HepG2 (cell line): ENCODE measurements around the gene COA5. TPM values are rescaled to one million over a fixed set of nuclear protein-coding genes. Genes with fewer than 3 reads are reported as not detected.

Source experiments
- ATAC-seq: fragments of 200-7000 bp; cut with Tn5 transposase; 3 replicates; pipeline ENCODE4 v1.9.1; 2020; ENCODE audit warnings: mild to moderate bottlenecking, moderate library complexity
- BruUV-seq: library from RNA; stranded (reverse); fragments of 400-500 nt; replicated peaks from 2 replicates; lab custom pipeline; 2021; lab: Mats Ljungman, UMichigan
- CTCF ChIA-PET: fragments of 300-600 bp; formaldehyde crosslinking; extraction: SDS; loops from one replicate; lab custom pipeline; 2021; ENCODE audit warnings: low total read pairs, inconsistent platforms, low intra/inter-chr PET ratio; lab: Yijun Ruan, JAX
- POLR2A ChIA-PET: fragments of 350-600 bp; sonication (Branson Sonifier 250); formaldehyde crosslinking; loops from one replicate; lab custom pipeline; 2020; ENCODE audit warnings: antibody characterized with exemption, inconsistent platforms; lab: Yijun Ruan, JAX
- DNase-seq: peaks from one replicate; pipeline ENCODE4 v3.0.0-alpha.2; 2015; ENCODE audit warnings: low spot score
- FAIRE-seq: peaks from 3 replicates; lab custom pipeline; 2011; peaks lifted over from hg19 to GRCh38; lab: Jason Lieb, UNC
- H2AFZ ChIP-seq: one replicate; pipeline ENCODE4 v1.6.1; 2011; ENCODE audit warnings: low read length, inconsistent platforms
- H3K27ac ChIP-seq: fragments of 300-600 bp; 3 replicates; pipeline ENCODE4 v1.8.0; 2011; ENCODE audit warnings: mixed run types, mild to moderate bottlenecking, mixed read lengths, low read length, inconsistent platforms; ENCODE audit not compliant: insufficient read depth; ENCODE audit errors: extremely low read length
- H3K27me3 ChIP-seq, 2 experiments: fragments of 200-600 bp in 1 of 2; 2 replicates in 1 of 2; 3 replicates in 1 of 2; pipeline versions ENCODE4 v1.6.0 to v1.8.0; 2011; ENCODE audit warnings: low read length in 2 of 2, mild to moderate bottlenecking in 2 of 2, moderate library complexity in 2 of 2, inconsistent platforms in 1 of 2; ENCODE audit not compliant: insufficient read depth in 2 of 2, control insufficient read depth in 1 of 2
- H3K36me3 ChIP-seq, 2 experiments: fragments of 200-600 bp in 1 of 2; replicated peaks in 1 of 2; 2 replicates in 1 of 2; 3 replicates in 1 of 2; pipeline versions ENCODE4 v1.5.1 to v1.8.0; 2011; ENCODE audit warnings: low read length in 2 of 2, inconsistent platforms in 1 of 2; ENCODE audit not compliant: insufficient read depth in 2 of 2, control insufficient read depth in 1 of 2
- H3K4me1 ChIP-seq: 2 replicates; pipeline ENCODE4 v1.5.1; 2012; ENCODE audit warnings: low read length, inconsistent platforms; ENCODE audit not compliant: insufficient read depth
- H3K4me2 ChIP-seq: 2 replicates; pipeline ENCODE4 v1.6.0; 2011; ENCODE audit warnings: low read depth, low read length, inconsistent platforms
- H3K4me3 ChIP-seq, 3 experiments: fragments of 200-600 bp in 1 of 3; sonication (generic), shearing (Covaris generic) in 1 of 3; replicated peaks in 1 of 3; 2 replicates each; pipeline ENCODE4 v1.5.1; 2011 to 2016; ENCODE audit warnings: low read length in 3 of 3, inconsistent platforms in 2 of 3, low read depth in 2 of 3, mild to moderate bottlenecking in 2 of 3, control low read depth in 1 of 3, mixed read lengths in 1 of 3; ENCODE audit not compliant: insufficient read depth in 1 of 3
- H3K79me2 ChIP-seq: one replicate; pipeline ENCODE4 v1.6.1; 2011; ENCODE audit warnings: low read length, inconsistent platforms; ENCODE audit not compliant: insufficient read depth
- H3K9ac ChIP-seq: 2 replicates; pipeline ENCODE4 v1.6.0; 2011; ENCODE audit warnings: mild to moderate bottlenecking, low read depth, low read length, inconsistent platforms; ENCODE audit not compliant: insufficient read depth
- H3K9me3 ChIP-seq: 2 replicates; pipeline ENCODE4 v1.5.1; 2012; ENCODE audit warnings: mild to moderate bottlenecking, low read length
- H4K20me1 ChIP-seq: 2 replicates; pipeline ENCODE4 v1.6.0; 2011; ENCODE audit warnings: inconsistent platforms, mild to moderate bottlenecking, low read length, moderate library complexity; ENCODE audit not compliant: insufficient read depth
- ATM ChIP-seq: fragments of 450-650 bp; IDR thresholded peaks from 2 replicates; pipeline ENCODE4 v1.7.1; 2017; ENCODE audit warnings: mild to moderate bottlenecking, borderline replicate concordance
- IKZF4 ChIP-seq: sonication (generic); formaldehyde crosslinking; IDR thresholded peaks from 2 replicates; pipeline ENCODE4 v1.5.1; 2020; ENCODE audit warnings: borderline replicate concordance, mild to moderate bottlenecking, low read depth, missing genetic modification reagents; ENCODE audit errors: not compliant biosample characterization
- IRX3 ChIP-seq: sonication (generic); formaldehyde crosslinking; IDR thresholded peaks from 2 replicates; pipeline ENCODE4 v1.8.1; 2023; ENCODE audit warnings: mild to moderate bottlenecking, low read depth, missing genetic modification reagents, borderline replicate concordance
- RBAK ChIP-seq: sonication (generic); formaldehyde crosslinking; IDR thresholded peaks from 2 replicates; pipeline ENCODE4 v1.5.1; 2020; ENCODE audit warnings: mild to moderate bottlenecking, missing genetic modification reagents
- SMAD9 ChIP-seq: sonication (generic); formaldehyde crosslinking; IDR thresholded peaks from 2 replicates; pipeline ENCODE4 v1.5.1; 2020; ENCODE audit warnings: mild to moderate bottlenecking, missing genetic modification reagents
- SNAPC4 ChIP-seq: sonication (generic); formaldehyde crosslinking; IDR thresholded peaks from 2 replicates; pipeline ENCODE4 v1.4.0; 2020; ENCODE audit warnings: mild to moderate bottlenecking, missing genetic modification reagents
- SNAPC5 ChIP-seq: sonication (generic); formaldehyde crosslinking; IDR thresholded peaks from 2 replicates; pipeline ENCODE4 v1.8.1; 2023; ENCODE audit warnings: mild to moderate bottlenecking, missing genetic modification reagents, borderline replicate concordance
- TBX3 ChIP-seq: fragments of 450-650 bp; IDR thresholded peaks from 2 replicates; pipeline ENCODE4 v1.6.1; 2017; ENCODE audit warnings: antibody characterized with exemption, mild to moderate bottlenecking, inconsistent platforms, borderline replicate concordance
- THYN1 ChIP-seq: sonication (generic); formaldehyde crosslinking; IDR thresholded peaks from 2 replicates; pipeline ENCODE4 v1.8.1; 2023; ENCODE audit warnings: low read depth, mild to moderate bottlenecking, moderate library complexity, missing genetic modification reagents, borderline replicate concordance
- ZBTB39 ChIP-seq: sonication (generic); formaldehyde crosslinking; IDR thresholded peaks from 2 replicates; pipeline ENCODE4 v1.5.0; 2020; ENCODE audit warnings: missing genetic modification reagents
- ZBTB8A ChIP-seq: sonication (generic); formaldehyde crosslinking; IDR thresholded peaks from 2 replicates; pipeline ENCODE4 v1.4.0; 2020; ENCODE audit warnings: mild to moderate bottlenecking, low read depth, missing genetic modification reagents, borderline replicate concordance
- ZEB1 ChIP-seq: IDR thresholded peaks from 2 replicates; pipeline ENCODE4 v1.6.1; 2012; ENCODE audit warnings: mild to moderate bottlenecking, low read depth, inconsistent platforms; ENCODE audit not compliant: insufficient replicate concordance
- ZFP1 ChIP-seq: IDR thresholded peaks from 2 replicates; pipeline ENCODE4 v1.6.1; 2016
- ZNF335 ChIP-seq: sonication (generic); formaldehyde crosslinking; IDR thresholded peaks from 2 replicates; pipeline ENCODE4 v1.4.0; 2020; ENCODE audit warnings: missing genetic modification reagents
- ZNF800 ChIP-seq: sonication (generic); formaldehyde crosslinking; IDR thresholded peaks from 2 replicates; pipeline ENCODE4 v1.4.0; 2020; ENCODE audit warnings: missing genetic modification reagents
- ZSCAN9 ChIP-seq: IDR thresholded peaks from 2 replicates; pipeline ENCODE4 v1.6.1; 2016; ENCODE audit warnings: borderline replicate concordance
- WGBS: methylation state at CpG from one replicate; pipeline ENCODE4 v1.1.6; 2017; ENCODE audit warnings: low lambda C conversion rate; 5-methylcytosine and 5-hydroxymethylcytosine counted together
- in situ Hi-C: cut with HindIII; loops from 2 replicates; pipeline ENCODE4 v1.10.0; 2017; ENCODE audit warnings: low pct_unique_long_range_greater_than_20kb; ENCODE audit not compliant: extremely low pct_ligation_motif_present
- intact Hi-C: fragments of 100-400 bp; cut with micrococcal nuclease; formaldehyde crosslinking; loops from one replicate; pipeline ENCODE4 v1.10.0; 2022; ENCODE audit not compliant: unreplicated experiment
- polyA plus RNA-seq, 8 experiments: library from polyadenylated mRNA; depleted of rRNA in 3 of 8; stranded (reverse) in 7 of 8; unstranded in 1 of 8; fragments of >200 nt; fragmentation: Illumina TruSeq in 4 of 8; extraction: Trizol in 4 of 8; gene quantifications; 2 replicates each; pipeline versions ENCODE4 v1.2.1 to v1.2.3, GENCODE V29; 2011 to 2016; ENCODE audit warnings: low read depth in 4 of 8, missing spikeins in 1 of 8, mixed read lengths in 1 of 8; ENCODE audit not compliant: insufficient read depth in 1 of 8
- total RNA-seq, 5 experiments: library from RNA; depleted of rRNA; stranded (reverse); fragments of >200 nt; fragmentation: Illumina TruSeq; extraction: Trizol; gene quantifications; 2 replicates each; pipeline ENCODE4 v1.2.3, GENCODE V29; 2016; ENCODE audit warnings: low read depth in 1 of 5

The COA5 gene
- total and polyA plus RNA-seq, 2 of the 13 experiments (the other 11 are each of a cell fraction or from before 2014, with no cell fraction given), result 43.6 to 64.5 TPM

- Histone ChIP-seq H3K9ac (peak overlapping the region; percentile 99), H3K4me2 (peak overlapping the region; percentile 87), H3K27ac (peak overlapping the region; percentile 88), H2AFZ (peak overlapping the region; percentile 11), H3K79me2 (peaks cover 69% of the 10 kb centered on the region), H3K4me3 (peak overlapping the region; percentile 95 to 98 (median 97)), H4K20me1 (peaks cover 4% of the 10 kb centered on the region), H3K4me1 (peaks cover 41% of the 10 kb centered on the region), H3K27me3 (no peaks in the 10 kb centered on the region; a peak in 1 of 5 replicates), H3K36me3 (peaks cover 6 to 16% of the 10 kb centered on the region in 2 experiments), H3K9me3 (no peaks in the 10 kb centered on the region)
- BruUV-seq, result TSS peak; percentile 69
- DNase-seq, result no peak
- peak; percentile 40 for ATAC-seq
- CTCF ChIA-PET, result no interaction called here
- in situ Hi-C loops, result no loop called here
- 0% methylated on average over 7 of the region's 7 CpGs for WGBS
- intact Hi-C loops, result loop anchor here (2.0 to 10.0 kb wide), 3 partner anchors 39 to 730 kb away; partner anchors contain the start of genes EIF5B, INPP4A and TXNDC9
- no peak for FAIRE-seq
- POLR2A ChIA-PET, result no interaction called here
- no peak for TF ChIP-seq ZSCAN9 (CRISPR knock-in tag)
- TF ChIP-seq ZFP1, result no peak
- no peak for TF ChIP-seq IRX3 (CRISPR knock-in tag)
- no peak for TF ChIP-seq SNAPC5 (CRISPR knock-in tag)
- no peak for TF ChIP-seq ZBTB8A
- no peak for TF ChIP-seq TBX3
- no peak for TF ChIP-seq ATM
- TF ChIP-seq SNAPC4 (CRISPR knock-in tag), result no peak
- 0 out of 2 replicates have a peak, but pooled peaks have one; percentile 4 for TF ChIP-seq ZBTB39 (CRISPR knock-in tag)
- no peak for TF ChIP-seq IKZF4 (CRISPR knock-in tag)
- no peak for TF ChIP-seq RBAK (CRISPR knock-in tag)
- no peak for TF ChIP-seq THYN1 (CRISPR knock-in tag)
- no peak for TF ChIP-seq ZNF800 (CRISPR knock-in tag)
- TF ChIP-seq SMAD9 (CRISPR knock-in tag), result no peak
- no peak for TF ChIP-seq ZNF335 (CRISPR knock-in tag)
- no peak for TF ChIP-seq ZEB1
Measured at GRCh38 chr2:98607741-98608115, 584 bp downstream of the COA5 start.
